Naive thymus-derived CD4-positive, alpha-beta T cell (primary cell): Measurements from ENCODE around the gene SLC6A16. TPM values are rescaled to one million over a fixed set of nuclear protein-coding genes. Genes with fewer than 3 reads are reported as not detected.
"Not testable (repeated sequence)": the region's sequence is repeated elsewhere in the genome, so short reads cannot be mapped to it uniquely, and the experiment has no call there.

Experiments
- ATAC-seq: fragments of 150-1000 bp; cut with Tn5 transposase; 2 replicates; pipeline ENCODE4 v1.10.0; 2021; ENCODE audit warnings: mild to moderate bottlenecking, moderate library complexity
- CTCF ChIA-PET: fragments of 350-600 bp; sonication (Branson Sonifier 250); formaldehyde crosslinking; loops from one replicate; lab custom pipeline; 2021; ENCODE audit warnings: antibody characterized with exemption; lab: Charles Lee
- POLR2A ChIA-PET: fragments of 350-600 bp; sonication (Branson Sonifier 250); formaldehyde crosslinking; loops from one replicate; lab custom pipeline; 2021; ENCODE audit warnings: antibody characterized with exemption, inconsistent platforms; lab: Charles Lee
- DNase-seq, 9 donors: peaks; one replicate each; pipeline versions ENCODE4 v3.0.0 to v3.0.0-alpha.2; 2020 to 2022; ENCODE audit warnings: mixed read lengths in 1 of 9
- H3K27ac ChIP-seq: one replicate; pipeline ENCODE4 v1.7.0; 2013; ENCODE audit warnings: mild to moderate bottlenecking, low read depth, low read length, moderate library complexity
- H3K27me3 ChIP-seq, 2 donors: one replicate each; pipeline ENCODE4 v1.7.0; 2013; ENCODE audit warnings: low read length in 2 of 2, mild to moderate bottlenecking in 2 of 2, moderate library complexity in 2 of 2; ENCODE audit not compliant: control insufficient read depth in 2 of 2, insufficient read depth in 2 of 2
- H3K36me3 ChIP-seq, 3 experiments: 1 replicate in 2 of 3; 2 replicates in 1 of 3; pipeline ENCODE4 v1.7.0; 2013; ENCODE audit warnings: low read length in 3 of 3, mild to moderate bottlenecking in 3 of 3, moderate library complexity in 1 of 3; ENCODE audit not compliant: insufficient read depth in 3 of 3, control insufficient read depth in 2 of 3
- H3K4me1 ChIP-seq, 2 donors: one replicate each; pipeline ENCODE4 v1.7.0; 2013; ENCODE audit warnings: low read length in 2 of 2, mild to moderate bottlenecking in 2 of 2, moderate library complexity in 1 of 2; ENCODE audit not compliant: control insufficient read depth in 2 of 2, insufficient read depth in 2 of 2
- H3K4me3 ChIP-seq: 2 replicates; pipeline ENCODE4 v1.7.0; 2013; ENCODE audit warnings: mild to moderate bottlenecking, low read length
- H3K9me3 ChIP-seq, 3 experiments: 1 replicate in 2 of 3; 2 replicates in 1 of 3; pipeline ENCODE4 v1.7.0; 2013; ENCODE audit warnings: low read length in 3 of 3; ENCODE audit not compliant: control insufficient read depth in 2 of 3
- H3K27ac Mint-ChIP-seq, 9 donors: one replicate each; pipeline ENCODE4 v1.8.0; 2020 to 2022; ENCODE audit warnings: mixed read lengths in 9 of 9, mild to moderate bottlenecking in 8 of 9, moderate library complexity in 5 of 9, inconsistent platforms in 2 of 9
- H3K27me3 Mint-ChIP-seq, 5 donors: one replicate each; pipeline ENCODE4 v1.8.0; 2021 to 2022; ENCODE audit warnings: mixed read lengths in 5 of 5, mild to moderate bottlenecking in 1 of 5
- H3K36me3 Mint-ChIP-seq, 5 donors: one replicate each; pipeline ENCODE4 v1.8.0; 2020 to 2022; ENCODE audit warnings: mixed read lengths in 5 of 5, mild to moderate bottlenecking in 3 of 5, inconsistent platforms in 1 of 5
- H3K4me1 Mint-ChIP-seq, 7 donors: one replicate each; pipeline ENCODE4 v1.8.0; 2020 to 2022; ENCODE audit warnings: mixed read lengths in 7 of 7, mild to moderate bottlenecking in 3 of 7, inconsistent platforms in 1 of 7
- H3K4me3 Mint-ChIP-seq, 10 donors: one replicate each; pipeline ENCODE4 v1.8.0; 2020 to 2022; ENCODE audit warnings: mild to moderate bottlenecking in 10 of 10, mixed read lengths in 10 of 10, moderate library complexity in 6 of 10, inconsistent platforms in 2 of 10
- H3K9me3 Mint-ChIP-seq, 11 donors: one replicate each; pipeline ENCODE4 v1.8.0; 2020 to 2022; ENCODE audit warnings: mixed read lengths in 11 of 11, mild to moderate bottlenecking in 4 of 11, inconsistent platforms in 1 of 11, moderate library complexity in 1 of 11
- intact Hi-C, 2 donors: fragments of 100-400 bp; cut with micrococcal nuclease; formaldehyde crosslinking; loops; one replicate each; pipeline ENCODE4 v1.15.1; 2023
- polyA plus RNA-seq, 2 donors: library from polyadenylated mRNA; unstranded; fragments of 300-500 nt; fragmentation: Illumina TruSeq; gene quantifications; one replicate each; pipeline ENCODE4 v1.2.3, GENCODE V29; 2021
- total RNA-seq, 6 experiments: library from RNA in 5 of 6; stranded (reverse) in 5 of 6; gene quantifications; 1 replicate in 5 of 6; 2 replicates in 1 of 6; pipeline ENCODE4 v1.2.3 and lab custom pipeline; 2021 to 2026

The SLC6A16 gene
- total RNA-seq (1 to 10 TPM; 3.6 to 6.1 (median 5.3) TPM), polyA plus RNA-seq (1 to 10 TPM; 1.6 to 3.3 TPM), total RNA-seq (lab: John Stamatoyannopoulos, UW) (7.9 reads per million, percentile 32 among the genes with 10 or more reads in this experiment)

GRCh38 chr19:49324801-49325576, at the start of gene SLC6A16:
SLC6A16 (minus strand) TSS chr19:49325191; CDS start chr19:49311347, 13,844 bp downstream.
- Histone ChIP-seq H3K4me1 (no peaks in the 10 kb centered on the region), H3K27ac (no peak within 1 kb of the TSS), H3K9me3 (no peaks in the 10 kb centered on the region), H3K36me3 (peaks cover 0 to 10% (median 0%) of the 10 kb centered on the region in 3 experiments), H3K27me3 (no peaks in the 10 kb centered on the region), H3K4me3 (no peak within 1 kb of the TSS)
- no peak within 1 kb of the TSS for H3K4me3 Mint-ChIP-seq
- ChIA-PET POLR2A (interaction anchor here (0.8 to 1.5 kb wide), 2 partner anchors 9 to 11 kb away, joined by 3 to 7 read pairs; no protein-coding TSS in a partner anchor), CTCF (interaction anchor here (1.5 kb wide), 1 partner anchor 23 kb away, joined by 3 read pairs; no protein-coding TSS in a partner anchor)
- intact Hi-C loops, result loop anchor here in 1 of 2 donors (10.0 kb wide), 1 partner anchor 60 kb away; no protein-coding TSS in a partner anchor
- peaks cover 0 to 7% (median 0%) of the 10 kb centered on the region in 11 donors for H3K9me3 Mint-ChIP-seq
- H3K36me3 Mint-ChIP-seq, result peaks cover 6 to 32% (median 27%) of the 10 kb centered on the region in 5 donors
- peaks cover 14 to 27% (median 18%) of the 10 kb centered on the region in 7 donors for H3K4me1 Mint-ChIP-seq
- H3K27ac Mint-ChIP-seq, result no peak within 1 kb of the TSS
- DNase-seq (no peak), ATAC-seq (no peak)
- no peaks in the 10 kb centered on the region for H3K27me3 Mint-ChIP-seq

DNA sequence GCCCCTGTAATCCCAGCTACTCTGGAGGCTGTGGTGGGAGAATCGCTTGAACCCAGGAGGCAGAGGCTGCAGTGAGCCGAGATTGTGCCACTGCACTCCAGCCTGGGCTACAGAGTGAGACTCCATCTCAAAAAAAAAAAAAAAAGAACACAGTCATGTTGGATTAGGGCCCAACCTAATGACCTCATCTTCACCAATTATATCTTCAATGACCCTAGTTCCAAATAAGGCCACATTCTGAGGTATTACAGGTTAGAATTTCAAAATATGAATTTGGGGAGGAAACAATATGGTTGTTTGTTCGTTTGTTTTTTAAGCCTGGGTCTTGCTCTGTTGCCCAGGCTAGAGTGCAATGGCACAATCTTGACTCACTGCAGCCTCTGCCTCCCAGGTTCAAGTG, 48.2 kb upstream of the SLC6A16 start:
- not testable (repeated sequence) for H3K27me3 ChIP-seq

GRCh38 chr19:49371184-49371583, 46.2 kb upstream of the SLC6A16 start:
- H3K4me3 ChIP-seq, result no peak overlapping the region
- Mint-ChIP-seq H3K4me1 (no peaks in the 10 kb centered on the region), H3K27me3 (peaks cover 3 to 12% (median 10%) of the 10 kb centered on the region in 5 donors), H3K27ac (no peak overlapping the region), H3K9me3 (peaks cover 0 to 24% (median 8%) of the 10 kb centered on the region in 11 donors), H3K4me3 (no peak overlapping the region), H3K36me3 (peaks cover 0 to 8% (median 3%) of the 10 kb centered on the region in 5 donors)
- intact Hi-C loops, result no loop called here
- H3K36me3 ChIP-seq, result no peaks in the 10 kb centered on the region
- ATAC-seq (no peak), DNase-seq (no peak)
- POLR2A ChIA-PET, result no interaction called here
- CTCF ChIA-PET, result no interaction called here
- peaks cover 0 to 10% (median 5%) of the 10 kb centered on the region in 3 experiments for H3K9me3 ChIP-seq
- no peaks in the 10 kb centered on the region for H3K4me1 ChIP-seq
- H3K27me3 ChIP-seq, result no peaks in the 10 kb centered on the region
- no peak overlapping the region for H3K27ac ChIP-seq

More for the DNA sequence above, 48.2 kb upstream of the SLC6A16 start:
- peaks cover 0 to 24% (median 8%) of the 10 kb centered on the region in 11 donors for H3K9me3 Mint-ChIP-seq
- H3K4me3 Mint-ChIP-seq, H3K4me1 ChIP-seq, intact Hi-C loops, H3K27ac Mint-ChIP-seq, H3K4me3 ChIP-seq, H3K4me1 Mint-ChIP-seq, ATAC-seq, POLR2A ChIA-PET, H3K27ac ChIP-seq, H3K9me3 ChIP-seq, DNase-seq, H3K36me3 ChIP-seq, H3K36me3 Mint-ChIP-seq: not testable (repeated sequence)
- H3K27me3 Mint-ChIP-seq, result peaks cover 5 to 10% (median 8%) of the 10 kb centered on the region in 5 donors
- CTCF ChIA-PET, result interaction anchor here (0.5 to 0.6 kb wide), 2 partner anchors 97 to 105 kb away, joined by 3 read pairs; no protein-coding TSS in a partner anchor

- Histone ChIP-seq H3K27ac (no peak overlapping the region), H3K27me3 (peaks cover 0 to 8% of the 10 kb centered on the region in 2 donors), H3K9me3 (peaks cover 0 to 10% (median 5%) of the 10 kb centered on the region in 3 experiments), H3K36me3 (no peaks in the 10 kb centered on the region), H3K4me3 (no peak overlapping the region), H3K4me1 (peaks cover under 1 to 5% of the 10 kb centered on the region in 2 donors)
- Mint-ChIP-seq H3K4me3 (no peak overlapping the region), H3K36me3 (peaks cover 0 to 8% (median 3%) of the 10 kb centered on the region in 5 donors), H3K4me1 (peaks cover 0 to 3% (median 0%) of the 10 kb centered on the region in 7 donors), H3K27ac (no peak overlapping the region), H3K9me3 (peaks cover 0 to 24% (median 9%) of the 10 kb centered on the region in 11 donors), H3K27me3 (peaks cover 0 to 19% (median 7%) of the 10 kb centered on the region in 5 donors)
- DNase-seq, result no peak
- POLR2A ChIA-PET, result no interaction called here
- ATAC-seq, result no peak
- intact Hi-C loops, result no loop called here
- CTCF ChIA-PET, result interaction anchor here (0.7 kb wide), 1 partner anchor 23 kb away, joined by 3 read pairs; no protein-coding TSS in a partner anchor
Measured at GRCh38 chr19:49368711-49369358, 43.8 kb upstream of the SLC6A16 start.

DNA sequence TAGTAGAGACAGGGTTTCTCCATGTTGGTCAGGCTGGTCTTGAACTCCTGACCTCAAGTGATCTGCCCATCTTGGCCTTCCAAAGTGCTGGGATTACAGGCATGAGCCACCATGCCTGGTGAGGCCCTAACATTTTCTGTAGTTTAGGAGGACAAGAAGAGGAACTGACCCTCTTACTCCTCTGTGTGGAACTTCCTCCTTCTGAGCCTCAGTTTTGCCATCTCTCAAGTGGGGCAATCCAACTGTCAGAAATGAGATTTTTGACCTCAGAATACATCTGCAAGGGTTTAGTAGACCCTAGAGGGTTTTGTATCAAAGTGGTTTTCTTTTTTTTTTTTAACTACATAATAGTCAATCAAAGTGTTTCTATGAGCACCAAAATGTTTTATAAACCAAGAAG, 41.1 kb upstream of the SLC6A16 start:
- ATAC-seq (no peak), DNase-seq (no peak)
- ChIA-PET CTCF (interaction anchor here (0.6 kb wide), 1 partner anchor 58 kb away, joined by 3 read pairs; no protein-coding TSS in a partner anchor), POLR2A (interaction anchor here (0.7 kb wide), 1 partner anchor 387 kb away, joined by 3 read pairs; no protein-coding TSS in a partner anchor)
- H3K27ac Mint-ChIP-seq, result peak overlapping the region in 1 of 9 donors; percentile 48
- peaks cover 0 to 8% (median 3%) of the 10 kb centered on the region in 5 donors for H3K36me3 Mint-ChIP-seq
- peaks cover 0 to 12% (median 3%) of the 10 kb centered on the region in 7 donors for H3K4me1 Mint-ChIP-seq
- Histone ChIP-seq H3K9me3 (peaks cover 0 to 10% (median 5%) of the 10 kb centered on the region in 3 experiments), H3K27ac (no peak overlapping the region), H3K4me3 (no peak overlapping the region), H3K4me1 (peaks cover 11 to 28% of the 10 kb centered on the region in 2 donors), H3K36me3 (no peaks in the 10 kb centered on the region), H3K27me3 (peaks cover 5 to 18% of the 10 kb centered on the region in 2 donors)
- intact Hi-C loops, result no loop called here
- H3K4me3 Mint-ChIP-seq, result no peak overlapping the region
- peaks cover 0 to 24% (median 9%) of the 10 kb centered on the region in 11 donors for H3K9me3 Mint-ChIP-seq
- H3K27me3 Mint-ChIP-seq, result peaks cover 0 to 20% (median 14%) of the 10 kb centered on the region in 5 donors
